CD4-positive, alpha-beta memory T cell (primary cell): Measurements from ENCODE around the gene INTS13. TPM values are rescaled to one million over a fixed set of nuclear protein-coding genes. Genes with fewer than 3 reads are reported as not detected.

Experiments used
- CTCF ChIA-PET: fragments of 350-600 bp; sonication (Branson Sonifier 250); formaldehyde crosslinking; loops from one replicate; lab custom pipeline; 2021; ENCODE audit warnings: inconsistent platforms; ENCODE audit not compliant: partially characterized antibody; lab: Charles Lee
- POLR2A ChIA-PET: fragments of 350-600 bp; sonication (Branson Sonifier 250); formaldehyde crosslinking; loops from one replicate; lab custom pipeline; 2021; ENCODE audit not compliant: partially characterized antibody; lab: Charles Lee
- DNase-seq, 5 donors: peaks; one replicate each; pipeline versions ENCODE4 v3.0.0 to v3.0.0-alpha.2; 2020 to 2022; ENCODE audit warnings: mixed read lengths in 1 of 5
- H3K27ac ChIP-seq: one replicate; pipeline ENCODE4 v1.7.0; 2013; ENCODE audit warnings: low read depth, low read length
- H3K27me3 ChIP-seq: 2 replicates; pipeline ENCODE4 v1.7.0; 2013; ENCODE audit warnings: mild to moderate bottlenecking, low read length, moderate library complexity; ENCODE audit not compliant: insufficient read depth
- H3K36me3 ChIP-seq: 2 replicates; pipeline ENCODE4 v1.7.0; 2013; ENCODE audit warnings: mild to moderate bottlenecking, low read length, moderate library complexity; ENCODE audit not compliant: insufficient read depth
- H3K4me1 ChIP-seq: 2 replicates; pipeline ENCODE4 v1.7.0; 2013; ENCODE audit warnings: mild to moderate bottlenecking, low read length, moderate library complexity; ENCODE audit not compliant: insufficient read depth
- H3K4me3 ChIP-seq, 2 donors: one replicate each; pipeline ENCODE4 v1.7.0; 2013; ENCODE audit warnings: low read length in 2 of 2, mild to moderate bottlenecking in 1 of 2
- H3K9me3 ChIP-seq, 2 donors: one replicate each; pipeline ENCODE4 v1.7.0; 2013; ENCODE audit warnings: low read length in 2 of 2, control low read depth in 1 of 2; ENCODE audit not compliant: control insufficient read depth in 1 of 2
- H3K27ac Mint-ChIP-seq, 7 donors: one replicate each; pipeline ENCODE4 v1.8.0; 2020 to 2021; ENCODE audit warnings: mixed read lengths in 7 of 7, mild to moderate bottlenecking in 6 of 7, inconsistent platforms in 3 of 7, moderate library complexity in 3 of 7
- H3K27me3 Mint-ChIP-seq, 2 donors: one replicate each; pipeline ENCODE4 v1.8.0; 2020 to 2021; ENCODE audit warnings: mixed read lengths in 2 of 2
- H3K36me3 Mint-ChIP-seq, 2 donors: one replicate each; pipeline ENCODE4 v1.8.0; 2020 to 2021; ENCODE audit warnings: mixed read lengths in 2 of 2, inconsistent platforms in 1 of 2, mild to moderate bottlenecking in 1 of 2
- H3K4me1 Mint-ChIP-seq, 4 donors: one replicate each; pipeline ENCODE4 v1.8.0; 2020 to 2021; ENCODE audit warnings: mixed read lengths in 4 of 4, mild to moderate bottlenecking in 1 of 4
- H3K4me3 Mint-ChIP-seq, 8 donors: one replicate each; pipeline ENCODE4 v1.8.0; 2020 to 2021; ENCODE audit warnings: mixed read lengths in 8 of 8, mild to moderate bottlenecking in 7 of 8, moderate library complexity in 6 of 8, inconsistent platforms in 3 of 8
- H3K9me3 Mint-ChIP-seq, 8 donors: one replicate each; pipeline ENCODE4 v1.8.0; 2020 to 2021; ENCODE audit warnings: mixed read lengths in 8 of 8, mild to moderate bottlenecking in 5 of 8, inconsistent platforms in 3 of 8, moderate library complexity in 1 of 8
- intact Hi-C: fragments of 100-400 bp; cut with micrococcal nuclease; formaldehyde crosslinking; loops from one replicate; pipeline ENCODE4 v1.15.1; 2023
- polyA plus RNA-seq, 2 donors: library from polyadenylated mRNA; unstranded; fragments of 300-500 nt; fragmentation: Illumina TruSeq; gene quantifications; one replicate each; pipeline ENCODE4 v1.2.3, GENCODE V29; 2021
- total RNA-seq, 2 experiments: library from RNA; stranded (reverse); gene quantifications; one replicate each; pipeline ENCODE4 v1.2.3, GENCODE V29; 2021

INTS13 gene
- total and polyA plus RNA-seq, 4 experiments from 2014 or later, result 20.6 to 28.7 (median 24.6) TPM

- Mint-ChIP-seq H3K9me3 (no peaks in the 10 kb centered on the region), H3K27ac (no peak overlapping the region), H3K36me3 (no peaks in the 10 kb centered on the region), H3K4me3 (no peak overlapping the region), H3K27me3 (peaks cover 0 to 4% of the 10 kb centered on the region in 2 donors), H3K4me1 (peaks cover under 1 to 7% (median 3%) of the 10 kb centered on the region in 4 donors)
- intact Hi-C loops, result no loop called here
- no peak overlapping the region for H3K27ac ChIP-seq
- CTCF ChIA-PET, result interaction anchor here (2.7 kb wide), 1 partner anchor 13 kb away, joined by 7 read pairs; no protein-coding TSS in a partner anchor
- POLR2A ChIA-PET, result no interaction called here
- DNase-seq, result no peak
- H3K27me3 ChIP-seq, result no peaks in the 10 kb centered on the region
- H3K9me3 ChIP-seq, result no peaks in the 10 kb centered on the region
- no peaks in the 10 kb centered on the region for H3K36me3 ChIP-seq
- H3K4me3 ChIP-seq, result no peak overlapping the region
- no peaks in the 10 kb centered on the region for H3K4me1 ChIP-seq
Measured at GRCh38 chr12:26872625-26873024, 65.2 kb downstream of the INTS13 start.

GRCh38 chr12:26871985-26872384 lies 65.8 kb downstream of the INTS13 start:
- H3K27me3 ChIP-seq, result no peaks in the 10 kb centered on the region
- peaks cover 4% of the 10 kb centered on the region for H3K4me1 ChIP-seq
- Mint-ChIP-seq H3K27me3 (peaks cover 0 to 4% of the 10 kb centered on the region in 2 donors), H3K36me3 (no peaks in the 10 kb centered on the region), H3K4me1 (peaks cover 5 to 13% (median 9%) of the 10 kb centered on the region in 4 donors), H3K9me3 (no peaks in the 10 kb centered on the region), H3K4me3 (no peak overlapping the region), H3K27ac (no peak overlapping the region)
- DNase-seq, result no peak
- no peak overlapping the region for H3K4me3 ChIP-seq
- intact Hi-C loops, result no loop called here
- POLR2A ChIA-PET, result no interaction called here
- H3K27ac ChIP-seq, result no peak overlapping the region
- H3K36me3 ChIP-seq, result no peaks in the 10 kb centered on the region
- H3K9me3 ChIP-seq, result no peaks in the 10 kb centered on the region
- CTCF ChIA-PET, result interaction anchor here (0.8 to 2.7 kb wide), 2 partner anchors 8 to 13 kb away, joined by 3 to 7 read pairs; no protein-coding TSS in a partner anchor

- Mint-ChIP-seq H3K36me3 (no peaks in the 10 kb centered on the region), H3K27me3 (peaks cover 0 to 5% of the 10 kb centered on the region in 2 donors), H3K9me3 (no peaks in the 10 kb centered on the region), H3K27ac (peak overlapping the region in 1 of 7 donors; percentile 61), H3K4me3 (no peak overlapping the region), H3K4me1 (peaks cover 6 to 16% (median 11%) of the 10 kb centered on the region in 4 donors)
- no peak overlapping the region for H3K27ac ChIP-seq
- no peaks in the 10 kb centered on the region for H3K36me3 ChIP-seq
- H3K9me3 ChIP-seq, result no peaks in the 10 kb centered on the region
- intact Hi-C loops, result no loop called here
- H3K4me3 ChIP-seq, result no peak overlapping the region
- CTCF ChIA-PET, result interaction anchor here (0.8 to 1.0 kb wide), 2 partner anchors 9 to 15 kb away, joined by 3 to 6 read pairs; no protein-coding TSS in a partner anchor
- peaks cover 5% of the 10 kb centered on the region for H3K4me1 ChIP-seq
- DNase-seq, result no peak
- no peaks in the 10 kb centered on the region for H3K27me3 ChIP-seq
- POLR2A ChIA-PET, result no interaction called here
Measured at GRCh38 chr12:26870491-26871419, 67.0 kb downstream of the INTS13 start.

DNA sequence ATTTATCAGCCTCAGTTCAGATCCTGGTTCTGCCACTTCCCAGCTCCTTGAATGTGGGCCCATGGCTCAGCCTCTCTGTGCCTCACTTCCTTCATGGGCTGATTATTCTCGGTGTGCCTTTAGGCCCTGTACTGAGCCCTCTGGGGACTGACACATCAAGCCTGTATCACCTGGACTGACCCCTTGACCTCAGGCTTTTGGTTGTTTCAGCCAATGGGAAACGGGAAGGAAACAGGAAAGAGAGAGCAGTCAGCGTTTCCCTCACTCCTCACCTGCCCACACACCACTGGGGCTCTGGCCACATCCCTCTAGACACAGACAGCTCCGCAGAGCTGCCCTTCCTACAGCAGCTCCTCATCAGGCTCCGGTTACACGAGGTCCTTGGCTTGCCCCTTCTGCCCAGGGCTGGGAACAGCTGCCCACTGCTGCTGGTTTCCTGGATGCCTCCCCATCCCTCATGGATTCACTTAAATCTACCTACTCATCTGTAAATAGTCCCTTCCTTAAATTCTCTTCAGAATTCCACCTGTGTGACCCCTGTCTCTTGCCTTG lies 67.8 kb downstream of the INTS13 start:
- peaks cover 0 to 5% of the 10 kb centered on the region in 2 donors for H3K27me3 Mint-ChIP-seq
- POLR2A ChIA-PET, result no interaction called here
- CTCF ChIA-PET, result interaction anchor here (1.0 kb wide), 1 partner anchor 16 kb away, joined by 6 read pairs; no protein-coding TSS in a partner anchor

GRCh38 chr12:26869104-26869494 lies 68.7 kb downstream of the INTS13 start:
- CTCF ChIA-PET, result interaction anchor here (0.6 to 1.2 kb wide), 2 partner anchors 11 to 16 kb away, joined by 3 to 6 read pairs; no protein-coding TSS in a partner anchor

More for the DNA sequence above, 67.8 kb downstream of the INTS13 start:
- Histone ChIP-seq H3K4me1 (peaks cover 5% of the 10 kb centered on the region), H3K9me3 (no peaks in the 10 kb centered on the region), H3K27ac (no peak overlapping the region), H3K4me3 (no peak overlapping the region), H3K27me3 (no peaks in the 10 kb centered on the region), H3K36me3 (no peaks in the 10 kb centered on the region)
- no peaks in the 10 kb centered on the region for H3K36me3 Mint-ChIP-seq
- intact Hi-C loops, result no loop called here
- H3K4me3 Mint-ChIP-seq, result no peak overlapping the region
- no peak overlapping the region for H3K27ac Mint-ChIP-seq
- no peak for DNase-seq
- H3K4me1 Mint-ChIP-seq, result peaks cover 6 to 16% (median 11%) of the 10 kb centered on the region in 4 donors
- H3K9me3 Mint-ChIP-seq, result no peaks in the 10 kb centered on the region

DNA sequence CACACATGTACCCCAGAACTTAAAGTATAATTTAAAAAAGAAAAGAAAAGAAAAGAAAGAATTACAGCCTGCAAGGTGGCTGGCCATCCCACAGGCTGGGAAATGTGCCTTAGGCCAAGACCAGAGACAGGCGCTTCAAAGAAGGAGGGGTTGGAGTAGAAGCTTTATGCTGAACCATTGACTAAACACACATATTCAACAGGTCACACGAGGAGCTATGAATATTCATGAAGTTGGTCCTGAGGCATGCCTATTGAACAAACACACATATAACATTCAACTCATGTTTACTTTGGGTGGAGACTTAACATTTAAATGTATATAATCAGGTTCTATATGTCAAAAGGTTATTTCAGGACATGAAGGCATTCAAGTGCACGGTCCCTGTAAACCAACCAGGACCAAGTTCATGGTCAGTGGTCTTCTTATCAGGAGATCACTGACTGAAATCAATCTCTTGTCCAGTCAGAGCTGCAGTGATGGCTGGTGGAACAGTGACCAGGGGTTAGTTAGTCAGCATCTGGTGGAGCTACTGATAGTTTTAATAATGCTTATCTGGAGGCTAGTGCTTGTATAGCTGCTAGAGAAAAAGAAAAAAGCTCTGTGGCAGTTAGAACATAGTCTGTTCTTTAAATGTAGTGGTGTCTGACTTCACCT lies 69.2 kb downstream of the INTS13 start:
- peaks cover 5% of the 10 kb centered on the region for H3K4me1 ChIP-seq
- H3K4me1 Mint-ChIP-seq, result peaks cover 6 to 16% (median 11%) of the 10 kb centered on the region in 4 donors
- no peak overlapping the region for H3K4me3 ChIP-seq
- POLR2A ChIA-PET, result no interaction called here
- peaks cover 0 to 5% of the 10 kb centered on the region in 2 donors for H3K27me3 Mint-ChIP-seq
- no peaks in the 10 kb centered on the region for H3K36me3 ChIP-seq
- CTCF ChIA-PET, result interaction anchor here (0.6 to 1.2 kb wide), 2 partner anchors 11 to 17 kb away, joined by 3 to 6 read pairs; no protein-coding TSS in a partner anchor
- H3K27me3 ChIP-seq, result no peaks in the 10 kb centered on the region
- DNase-seq, result no peak
- no peaks in the 10 kb centered on the region for H3K9me3 Mint-ChIP-seq
- intact Hi-C loops, result no loop called here
- H3K9me3 ChIP-seq, result no peaks in the 10 kb centered on the region
- no peak overlapping the region for H3K27ac Mint-ChIP-seq
- no peak overlapping the region for H3K4me3 Mint-ChIP-seq
- no peaks in the 10 kb centered on the region for H3K36me3 Mint-ChIP-seq
- no peak overlapping the region for H3K27ac ChIP-seq

More at GRCh38 chr12:26869104-26869494, 68.7 kb downstream of the INTS13 start:
- Mint-ChIP-seq H3K9me3 (no peaks in the 10 kb centered on the region), H3K36me3 (no peaks in the 10 kb centered on the region), H3K27ac (no peak overlapping the region), H3K4me1 (peaks cover 6 to 16% (median 11%) of the 10 kb centered on the region in 4 donors), H3K4me3 (no peak overlapping the region), H3K27me3 (peaks cover 0 to 5% of the 10 kb centered on the region in 2 donors)
- Histone ChIP-seq H3K4me1 (peaks cover 5% of the 10 kb centered on the region), H3K27me3 (no peaks in the 10 kb centered on the region), H3K9me3 (no peaks in the 10 kb centered on the region), H3K36me3 (no peaks in the 10 kb centered on the region), H3K27ac (no peak overlapping the region), H3K4me3 (no peak overlapping the region)
- POLR2A ChIA-PET, result no interaction called here
- no peak for DNase-seq
- intact Hi-C loops, result no loop called here
